Amygdala (tissue), 56 donors: ENCODE measurements around the gene CHST10.
"Not testable (repeated sequence)": the region's sequence is repeated elsewhere in the genome, so short reads cannot be mapped to it uniquely, and the experiment has no call there.

Source experiments
- DNase-seq, 56 donors: peaks; one replicate each; lab custom pipeline; 2025; lab: John Stamatoyannopoulos, UW

CHST10 gene

GRCh38 chr2:100344433-100344832 lies 73.0 kb downstream of the CHST10 start:
- no peak for DNase-seq

DNA sequence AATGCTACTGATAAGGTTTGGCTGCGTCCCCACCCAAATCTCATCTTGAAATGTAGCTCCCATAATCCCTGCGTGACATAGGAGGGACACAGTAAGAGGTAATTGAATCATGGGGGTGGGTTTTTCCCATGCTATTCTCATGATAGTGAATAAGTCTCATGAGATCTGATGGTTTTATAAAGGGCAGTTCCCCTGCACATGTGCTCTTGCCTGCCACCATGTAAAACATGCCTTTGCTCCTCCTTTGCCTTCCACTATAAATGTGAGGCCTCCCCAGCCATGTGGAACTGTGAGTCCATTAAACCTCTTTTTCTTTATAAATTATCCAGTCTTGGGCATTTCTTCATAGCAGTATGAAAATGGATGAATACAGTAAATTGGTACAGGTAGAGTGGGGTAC lies 75.0 kb downstream of the CHST10 start:
- not testable (repeated sequence) for DNase-seq
